ENCODE measurements around the gene BACE1. TPM values are rescaled to one million over a fixed set of nuclear protein-coding genes. Genes with fewer than 3 reads are reported as not detected.

The BACE1 gene
- total RNA-seq, 1 donor from 2014 or later = 30.4 TPM

- Mint-ChIP-seq H3K36me3 (ENCODE audit: low read depth) (peaks cover 19% of the 10 kb centered on the region), H3K4me1 (no peaks in the 10 kb centered on the region), H3K27ac (ENCODE audit: unreplicated experiment) (no peak overlapping the region), H3K4me3 (no peak overlapping the region), H3K9me3 (no peaks in the 10 kb centered on the region), H3K27me3 (ENCODE audit: low read depth) (no peaks in the 10 kb centered on the region)
- no peak for TF ChIP-seq CTCF (conservative IDR thresholded peaks at IDR 0.05)
- no peak for DNase-seq (ENCODE audit: low read depth, low spot score)
These were observed 32.0 kb downstream of the BACE1 start for GRCh38 chr11:117284053-117284452.

- peaks cover 19% of the 10 kb centered on the region for H3K36me3 Mint-ChIP-seq (ENCODE audit: low read depth)
- H3K27ac Mint-ChIP-seq (ENCODE audit: unreplicated experiment) = no peak overlapping the region
- no peak for TF ChIP-seq CTCF (conservative IDR thresholded peaks at IDR 0.05)
- DNase-seq (ENCODE audit: low read depth, low spot score) = no peak
- no peaks in the 10 kb centered on the region for H3K27me3 Mint-ChIP-seq (ENCODE audit: low read depth)
- H3K9me3 Mint-ChIP-seq = no peaks in the 10 kb centered on the region
- no peak overlapping the region for H3K4me3 Mint-ChIP-seq
- no peaks in the 10 kb centered on the region for H3K4me1 Mint-ChIP-seq
These were observed 33.1 kb downstream of the BACE1 start for GRCh38 chr11:117282956-117283355.

- H3K27ac Mint-ChIP-seq (ENCODE audit: unreplicated experiment) = no peak overlapping the region
- no peaks in the 10 kb centered on the region for H3K9me3 Mint-ChIP-seq
- no peak for DNase-seq (ENCODE audit: low read depth, low spot score)
These were observed 34.2 kb downstream of the BACE1 start for GRCh38 chr11:117281869-117282268.

GRCh38 chr11:117281159-117281558 lies 34.9 kb downstream of the BACE1 start:
- Mint-ChIP-seq H3K4me1 (no peaks in the 10 kb centered on the region), H3K9me3 (no peaks in the 10 kb centered on the region), H3K27ac (ENCODE audit: unreplicated experiment) (no peak overlapping the region), H3K27me3 (ENCODE audit: low read depth) (no peaks in the 10 kb centered on the region), H3K36me3 (ENCODE audit: low read depth) (peaks cover 16% of the 10 kb centered on the region), H3K4me3 (no peak overlapping the region)
- no peak for TF ChIP-seq CTCF (conservative IDR thresholded peaks at IDR 0.05)
- no peak for DNase-seq (ENCODE audit: low read depth, low spot score)

More at GRCh38 chr11:117281869-117282268, 34.2 kb downstream of the BACE1 start:
- Mint-ChIP-seq H3K4me1 (no peaks in the 10 kb centered on the region), H3K4me3 (no peak overlapping the region), H3K36me3 (ENCODE audit: low read depth) (peaks cover 19% of the 10 kb centered on the region), H3K27me3 (ENCODE audit: low read depth) (no peaks in the 10 kb centered on the region)
- TF ChIP-seq CTCF (conservative IDR thresholded peaks at IDR 0.05) = no peak

- H3K27me3 Mint-ChIP-seq (ENCODE audit: low read depth) = no peaks in the 10 kb centered on the region
- H3K4me3 Mint-ChIP-seq = no peak overlapping the region
- no peak for DNase-seq (ENCODE audit: low read depth, low spot score)
- H3K4me1 Mint-ChIP-seq = no peaks in the 10 kb centered on the region
- no peak for TF ChIP-seq CTCF (conservative IDR thresholded peaks at IDR 0.05)
- H3K27ac Mint-ChIP-seq (ENCODE audit: unreplicated experiment) = peak overlapping the region; percentile 65
- peaks cover 20% of the 10 kb centered on the region for H3K36me3 Mint-ChIP-seq (ENCODE audit: low read depth)
- no peaks in the 10 kb centered on the region for H3K9me3 Mint-ChIP-seq
These were observed 36.2 kb downstream of the BACE1 start for GRCh38 chr11:117279711-117280376.

Data from neural crest cell (in vitro differentiated cells).